Measurements from ENCODE around the gene SUV39H1.

SUV39H1 gene

GRCh38 chrX:48698306-48698705, 1.8 kb downstream of the SUV39H1 start:
- H3K4me3 ChIP-seq (ENCODE audit: low read depth, low read length): no peak overlapping the region
- in situ Hi-C loops (cut with HindIII; ENCODE audit: low sequenced_read_pairs): no loop called here
- DNase-seq (ENCODE audit: low read depth): no peak
- TF ChIP-seq, protein P1, sequence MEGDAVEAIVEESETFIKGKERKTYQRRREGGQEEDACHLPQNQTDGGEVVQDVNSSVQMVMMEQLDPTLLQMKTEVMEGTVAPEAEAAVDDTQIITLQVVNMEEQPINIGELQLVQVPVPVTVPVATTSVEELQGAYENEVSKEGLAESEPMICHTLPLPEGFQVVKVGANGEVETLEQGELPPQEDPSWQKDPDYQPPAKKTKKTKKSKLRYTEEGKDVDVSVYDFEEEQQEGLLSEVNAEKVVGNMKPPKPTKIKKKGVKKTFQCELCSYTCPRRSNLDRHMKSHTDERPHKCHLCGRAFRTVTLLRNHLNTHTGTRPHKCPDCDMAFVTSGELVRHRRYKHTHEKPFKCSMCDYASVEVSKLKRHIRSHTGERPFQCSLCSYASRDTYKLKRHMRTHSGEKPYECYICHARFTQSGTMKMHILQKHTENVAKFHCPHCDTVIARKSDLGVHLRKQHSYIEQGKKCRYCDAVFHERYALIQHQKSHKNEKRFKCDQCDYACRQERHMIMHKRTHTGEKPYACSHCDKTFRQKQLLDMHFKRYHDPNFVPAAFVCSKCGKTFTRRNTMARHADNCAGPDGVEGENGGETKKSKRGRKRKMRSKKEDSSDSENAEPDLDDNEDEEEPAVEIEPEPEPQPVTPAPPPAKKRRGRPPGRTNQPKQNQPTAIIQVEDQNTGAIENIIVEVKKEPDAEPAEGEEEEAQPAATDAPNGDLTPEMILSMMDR (IDR thresholded peaks at IDR 0.05; ENCODE audit: low read depth, low read length, missing control alignments): no peak

DNA sequence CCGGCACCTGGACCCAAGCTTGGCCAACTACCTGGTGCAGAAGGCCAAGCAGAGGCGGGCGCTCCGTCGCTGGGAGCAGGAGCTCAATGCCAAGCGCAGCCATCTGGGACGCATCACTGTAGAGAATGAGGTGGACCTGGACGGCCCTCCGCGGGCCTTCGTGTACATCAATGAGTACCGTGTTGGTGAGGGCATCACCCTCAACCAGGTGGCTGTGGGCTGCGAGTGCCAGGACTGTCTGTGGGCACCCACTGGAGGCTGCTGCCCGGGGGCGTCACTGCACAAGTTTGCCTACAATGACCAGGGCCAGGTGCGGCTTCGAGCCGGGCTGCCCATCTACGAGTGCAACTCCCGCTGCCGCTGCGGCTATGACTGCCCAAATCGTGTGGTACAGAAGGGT, 3.7 kb downstream of the SUV39H1 start:
- in situ Hi-C loops (cut with HindIII; ENCODE audit: low sequenced_read_pairs): loop anchor here (5.0 kb wide), 1 partner anchor 62 kb away; the partner anchor contains the start of gene GLOD5
- no peak overlapping the region for H3K4me3 ChIP-seq (ENCODE audit: low read depth, low read length)
- no peak for DNase-seq (ENCODE audit: low read depth)
- TF ChIP-seq, protein P1 (IDR thresholded peaks at IDR 0.05; ENCODE audit: low read depth, low read length, missing control alignments): no peak

DNA sequence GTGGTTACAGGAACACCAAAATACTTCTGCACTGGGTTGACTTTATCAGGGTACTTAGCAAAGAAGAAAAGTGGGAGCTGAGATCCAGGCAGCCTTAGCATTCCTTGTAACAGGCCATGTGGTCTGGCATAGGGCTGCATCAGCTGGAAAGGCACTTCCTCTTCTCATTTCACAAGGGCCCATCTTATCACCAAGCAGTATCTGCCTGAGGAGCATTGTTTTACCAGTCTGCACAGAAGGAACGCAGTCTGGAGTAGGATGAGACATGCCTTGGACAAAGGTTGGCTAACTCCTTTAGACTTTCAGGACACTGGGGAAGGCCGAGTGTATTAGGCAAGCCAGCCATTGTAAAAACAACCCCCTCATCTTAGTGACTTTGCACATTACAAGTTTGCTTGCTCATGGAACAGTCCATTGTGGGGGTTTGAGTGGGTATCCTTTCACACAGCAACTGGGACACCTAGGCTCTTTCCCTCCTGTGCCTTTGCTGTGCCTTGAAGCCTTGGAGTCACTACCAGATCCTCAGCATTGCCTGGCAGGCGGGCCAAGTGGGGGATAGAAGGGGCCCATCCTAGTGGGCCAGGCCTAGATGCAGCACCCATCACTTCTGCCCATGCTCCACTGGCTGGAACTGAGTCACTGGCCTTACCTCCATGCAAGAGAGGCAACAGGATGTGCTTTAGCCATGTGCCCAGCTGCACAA, 4.6 kb downstream of the SUV39H1 start:
- no peak overlapping the region for H3K4me3 ChIP-seq (ENCODE audit: low read depth, low read length)
- in situ Hi-C loops (cut with HindIII; ENCODE audit: low sequenced_read_pairs): loop anchor here (5.0 kb wide), 1 partner anchor 61 kb away; the partner anchor contains the start of gene GLOD5
- TF ChIP-seq, protein P1 (IDR thresholded peaks at IDR 0.05; ENCODE audit: low read depth, low read length, missing control alignments): no peak
- no peak for DNase-seq (ENCODE audit: low read depth)

- H3K4me3 ChIP-seq (ENCODE audit: low read depth, low read length): no peak overlapping the region
- in situ Hi-C loops (cut with HindIII; ENCODE audit: low sequenced_read_pairs): loop anchor here (5.0 kb wide), 1 partner anchor 60 kb away; the partner anchor contains the start of gene GLOD5
- DNase-seq (ENCODE audit: low read depth): no peak
- TF ChIP-seq, protein P1 (IDR thresholded peaks at IDR 0.05; ENCODE audit: low read depth, low read length, missing control alignments): no peak
Observed at GRCh38 chrX:48702032-48702431, 5.5 kb downstream of the SUV39H1 start.

- H3K4me3 ChIP-seq (ENCODE audit: low read depth, low read length): no peak overlapping the region
- TF ChIP-seq, protein P1 (IDR thresholded peaks at IDR 0.05; ENCODE audit: low read depth, low read length, missing control alignments): no peak
- in situ Hi-C loops (cut with HindIII; ENCODE audit: low sequenced_read_pairs): loop anchor here (5.0 kb wide), 1 partner anchor 60 kb away; the partner anchor contains the start of gene GLOD5
- no peak for DNase-seq (ENCODE audit: low read depth)
Observed at GRCh38 chrX:48702716-48703115, 6.2 kb downstream of the SUV39H1 start.

GRCh38 chrX:48703228-48703627, 6.7 kb downstream of the SUV39H1 start:
- DNase-seq (ENCODE audit: low read depth): no peak
- TF ChIP-seq, protein P1 (IDR thresholded peaks at IDR 0.05; ENCODE audit: low read depth, low read length, missing control alignments): no peak
- no peak overlapping the region for H3K4me3 ChIP-seq (ENCODE audit: low read depth, low read length)
- in situ Hi-C loops (cut with HindIII; ENCODE audit: low sequenced_read_pairs): loop anchor here (5.0 kb wide), 1 partner anchor 59 kb away; the partner anchor contains the start of gene GLOD5
